NT2/D1 (cell line): Measurements from ENCODE around the gene PHACTR2.
"Not testable (repeated sequence)": the region's sequence is repeated elsewhere in the genome, so short reads cannot be mapped to it uniquely, and the experiment has no call there.

Experiments used
- SUZ12 ChIP-seq: IDR thresholded peaks from 2 replicates; pipeline ENCODE4 v1.6.1; 2011; ENCODE audit not compliant: insufficient read length, insufficient read depth; ENCODE audit errors: extremely low read depth
- YY1 ChIP-seq: IDR thresholded peaks from 2 replicates; pipeline ENCODE4 v1.6.1; 2011; ENCODE audit not compliant: insufficient read length, insufficient read depth
- ZNF274 ChIP-seq: IDR thresholded peaks from 2 replicates; pipeline ENCODE4 v1.6.1; 2011; ENCODE audit warnings: mild to moderate bottlenecking, low read depth, low read length

- not testable (repeated sequence) for TF ChIP-seq ZNF274, YY1, SUZ12
These were observed 173.9 kb downstream of the PHACTR2 start for GRCh38 chr6:143851706-143852105.
